K562 (cell line): ENCODE results near the gene MED15. TPM values are rescaled to one million over a fixed set of nuclear protein-coding genes. Genes with fewer than 3 reads are reported as not detected.

Experiments used
- ATAC-seq: fragments of 200-7000 bp; cut with Tn5 transposase; 3 replicates; pipeline ENCODE4 v1.9.1; 2020; ENCODE audit warnings: moderate library complexity
- BruUV-seq: library from RNA; stranded (reverse); fragments of 400-500 nt; replicated peaks from 2 replicates; lab custom pipeline; 2021; lab: Mats Ljungman, UMichigan
- CTCF ChIA-PET: fragments of 300-600 bp; formaldehyde crosslinking; extraction: SDS; loops from one replicate; lab custom pipeline; 2021; ENCODE audit warnings: low intra/inter-chr PET ratio; lab: Yijun Ruan, JAX
- POLR2A ChIA-PET: fragments of 300-600, 350-650 bp; sonication (Branson Sonifier 250); formaldehyde crosslinking; extraction: SDS; loops from one replicate; lab custom pipeline; 2021; ENCODE audit warnings: antibody characterized with exemption, inconsistent platforms; lab: Yijun Ruan, JAX
- DNase-seq, 4 experiments: peaks; one replicate each; pipeline versions ENCODE4 v3.0.0 to v3.0.0-alpha.2; 2011 to 2018; ENCODE audit warnings: low spot score in 3 of 4, mixed read lengths in 3 of 4; ENCODE audit errors: extremely low read depth in 1 of 4
- FAIRE-seq: peaks from 2 replicates; lab custom pipeline; 2011; peaks lifted over from hg19 to GRCh38; lab: Jason Lieb, UNC
- H2AFZ ChIP-seq: 2 replicates; pipeline ENCODE4 v1.6.0; 2011; ENCODE audit warnings: low read depth, low read length, control low read depth, inconsistent platforms
- H3K27ac ChIP-seq: fragments of 200-600 bp; 3 replicates; pipeline ENCODE4 v1.8.0; 2011; ENCODE audit warnings: low read depth, mild to moderate bottlenecking, control low read depth, inconsistent platforms, low read length, moderate library complexity, mixed read lengths; ENCODE audit errors: extremely low read depth
- H3K27me3 ChIP-seq, 2 experiments: fragments of 300-600 bp in 1 of 2; 2 replicates in 1 of 2; 3 replicates in 1 of 2; pipeline versions ENCODE4 v1.6.0 to v1.8.0; 2011; ENCODE audit warnings: inconsistent platforms in 2 of 2, low read length in 2 of 2, mild to moderate bottlenecking in 1 of 2, mixed read lengths in 1 of 2, moderate library complexity in 1 of 2; ENCODE audit not compliant: control insufficient read depth in 2 of 2, insufficient read depth in 2 of 2
- H3K36me3 ChIP-seq: fragments of 300-600 bp; 3 replicates; pipeline ENCODE4 v1.8.0; 2011; ENCODE audit warnings: mild to moderate bottlenecking, low read length, inconsistent platforms; ENCODE audit not compliant: control insufficient read depth, insufficient read depth
- H3K4me1 ChIP-seq, 2 experiments: fragments of 200-600 bp in 1 of 2; replicated peaks in 1 of 2; 2 replicates in 1 of 2; 3 replicates in 1 of 2; pipeline versions ENCODE4 v1.5.1 to v1.8.0; 2011; ENCODE audit warnings: inconsistent platforms in 2 of 2, low read length in 2 of 2, mild to moderate bottlenecking in 1 of 2, mixed read lengths in 1 of 2, moderate library complexity in 1 of 2; ENCODE audit not compliant: control insufficient read depth in 2 of 2, insufficient read depth in 2 of 2
- H3K4me2 ChIP-seq: 2 replicates; pipeline ENCODE4 v1.6.1; 2011; ENCODE audit warnings: low read length, control low read depth, inconsistent platforms, mixed read lengths; ENCODE audit not compliant: insufficient read depth
- H3K4me3 ChIP-seq: fragments of 200-600 bp; sonication (generic), shearing (Covaris generic); 2 replicates; pipeline ENCODE4 v1.5.1; 2016; ENCODE audit warnings: control low read depth, inconsistent platforms
- H3K79me2 ChIP-seq: fragments of 200-600 bp; 3 replicates; pipeline ENCODE4 v1.8.0; 2011; ENCODE audit warnings: low read length, inconsistent platforms; ENCODE audit not compliant: control insufficient read depth, insufficient read depth
- H3K9ac ChIP-seq, 2 experiments: 2 replicates each; pipeline versions ENCODE4 v1.6.0 to v1.6.1; 2011; ENCODE audit warnings: low read depth in 2 of 2, low read length in 2 of 2, control low read depth in 1 of 2, inconsistent platforms in 1 of 2, mild to moderate bottlenecking in 1 of 2, mixed read lengths in 1 of 2; ENCODE audit not compliant: insufficient read depth in 1 of 2
- H3K9me1 ChIP-seq: one replicate; pipeline ENCODE4 v1.6.0; 2011; ENCODE audit warnings: inconsistent platforms, mild to moderate bottlenecking, low read length, moderate library complexity; ENCODE audit not compliant: control insufficient read depth, insufficient read depth
- H3K9me3 ChIP-seq: replicated peaks from 2 replicates; pipeline ENCODE4 v1.5.1; 2011; ENCODE audit warnings: low read depth, low read length, inconsistent platforms; ENCODE audit not compliant: control insufficient read depth, insufficient read depth
- H4K20me1 ChIP-seq: replicated peaks from 2 replicates; pipeline ENCODE4 v1.6.1; 2011; ENCODE audit warnings: low read length, inconsistent platforms, mixed read lengths; ENCODE audit not compliant: control insufficient read depth, insufficient read depth
- CHD1 ChIP-seq: fragments of 200-600 bp; sonication (generic); IDR thresholded peaks from one replicate; pipeline ENCODE4 v1.6.1; 2012; ENCODE audit warnings: mild to moderate bottlenecking, moderate library complexity, low read length, inconsistent platforms
- ERF ChIP-seq: fragments of 450-650 bp; formaldehyde crosslinking; IDR thresholded peaks from 2 replicates; pipeline ENCODE4 v1.4.0; 2020; ENCODE audit warnings: mild to moderate bottlenecking, mixed read lengths
- FOXJ3 ChIP-seq: sonication (generic); formaldehyde crosslinking; IDR thresholded peaks from 2 replicates; pipeline ENCODE4 v1.4.0; 2020; ENCODE audit warnings: mild to moderate bottlenecking, missing genetic modification reagents
- HSF4 ChIP-seq: fragments of 250-450 bp; sonication (Bioruptor Pico); IDR thresholded peaks from 2 replicates; pipeline ENCODE4 v2.1.2; 2022; ENCODE audit warnings: mild to moderate bottlenecking, moderate library complexity, borderline replicate concordance
- KLF6 ChIP-seq: fragments of 250-450 bp; sonication (Bioruptor Pico); IDR thresholded peaks from 2 replicates; pipeline ENCODE4 v1.4.0; 2020; ENCODE audit warnings: mild to moderate bottlenecking, moderate library complexity, borderline replicate concordance
- MYNN ChIP-seq, 2 experiments: sonication (generic); formaldehyde crosslinking in 1 of 2; IDR thresholded peaks; 2 replicates each; pipeline versions ENCODE4 v1.5.0 to v1.6.1; 2016 to 2020; ENCODE audit warnings: antibody characterized with exemption in 1 of 2, missing genetic modification reagents in 1 of 2
- NELFE ChIP-seq: IDR thresholded peaks from 2 replicates; pipeline ENCODE4 v1.6.1; 2011; ENCODE audit warnings: mild to moderate bottlenecking; ENCODE audit not compliant: insufficient read depth, insufficient read length
- NR2C1 ChIP-seq, 2 experiments: fragments of 450-650 bp; IDR thresholded peaks; 2 replicates each; pipeline ENCODE4 v1.6.1; 2017; ENCODE audit warnings: mild to moderate bottlenecking in 2 of 2, antibody characterized with exemption in 1 of 2, inconsistent platforms in 1 of 2, missing compliant biosample characterization in 1 of 2, missing genetic modification characterization in 1 of 2
- POLR2B ChIP-seq: fragments of 450-650 bp; IDR thresholded peaks from 2 replicates; pipeline ENCODE4 v1.6.1; 2018; ENCODE audit warnings: low read depth; ENCODE audit not compliant: partially characterized antibody
- PURB ChIP-seq: sonication (generic); formaldehyde crosslinking; IDR thresholded peaks from 2 replicates; pipeline ENCODE4 v1.9.0; 2021; ENCODE audit warnings: low read depth, mild to moderate bottlenecking, missing genetic modification reagents
- RFX1 ChIP-seq: fragments of 450-650 bp; IDR thresholded peaks from 2 replicates; pipeline ENCODE4 v1.6.1; 2016; ENCODE audit warnings: mild to moderate bottlenecking, moderate library complexity
- SMAD4 ChIP-seq: fragments of 250-450 bp; sonication (Bioruptor Pico); conservative IDR thresholded peaks from 2 replicates; pipeline ENCODE4 v1.8.0; 2021; ENCODE audit warnings: inconsistent platforms, mild to moderate bottlenecking, moderate library complexity
- SMARCA4 ChIP-seq: fragments of 450-650 bp; IDR thresholded peaks from 2 replicates; pipeline ENCODE4 v1.6.1; 2016
- SNRNP70 ChIP-seq: fragments of 200-400 bp; formaldehyde crosslinking; optimal IDR thresholded peaks from 2 replicates; pipeline ENCODE3; 2017; ENCODE audit warnings: low read depth, low read length
- SUPT5H ChIP-seq: fragments of 450-650 bp; IDR thresholded peaks from 2 replicates; pipeline ENCODE4 v1.6.1; 2016
- THRAP3 ChIP-seq: fragments of 450-650 bp; IDR thresholded peaks from 2 replicates; pipeline ENCODE4 v1.6.1; 2016; ENCODE audit warnings: mild to moderate bottlenecking, inconsistent platforms, borderline replicate concordance
- ZNF133 ChIP-seq: fragments of 250-450 bp; sonication (Bioruptor Pico); IDR thresholded peaks from 2 replicates; pipeline ENCODE4 v1.4.0; 2020; ENCODE audit warnings: mild to moderate bottlenecking
- ZNF316 ChIP-seq: fragments of 450-650 bp; IDR thresholded peaks from 2 replicates; pipeline ENCODE4 v1.6.1; 2016
- ZNF695 ChIP-seq: fragments of 450-650 bp; formaldehyde crosslinking; IDR thresholded peaks from 2 replicates; pipeline ENCODE4 v1.4.0; 2020; ENCODE audit warnings: mild to moderate bottlenecking, moderate library complexity
- ZNF830 ChIP-seq: fragments of 250-450 bp; sonication (Bioruptor Pico); IDR thresholded peaks from 2 replicates; pipeline ENCODE4 v1.5.0; 2021; ENCODE audit warnings: mild to moderate bottlenecking
- WGBS: fragments of 100-300 bp; shearing (Covaris generic); methylation state at CpG from one replicate; pipeline ENCODE4 v1.1.6; 2016; ENCODE audit warnings: low coverage, mixed read lengths; ENCODE audit not compliant: insufficient coverage; ENCODE audit errors: missing lambda C conversion rate; 5-methylcytosine and 5-hydroxymethylcytosine counted together
- in situ Hi-C: fragments of 300-500 bp; cut with MboI; formaldehyde crosslinking; loops from 4 replicates; pipeline ENCODE4 v1.15.0; 2018; ENCODE audit warnings: inconsistent platforms, mixed read lengths
- intact Hi-C: fragments of 100-400 bp; cut with micrococcal nuclease; formaldehyde crosslinking; loops from 2 replicates; pipeline ENCODE4 v1.14.2; 2022
- polyA plus RNA-seq, 8 experiments: library from polyadenylated mRNA; depleted of rRNA in 4 of 8; stranded (reverse) in 5 of 8; unstranded in 3 of 8; fragments of >200 nt; fragmentation: Nextera tagmentation in 2 of 8; fragmentation: Illumina TruSeq in 1 of 8; extraction: Ambion mirVana in 2 of 8; extraction: Trizol in 1 of 8; gene quantifications; 2 replicates each; pipeline versions ENCODE4 v1.2.1 to v1.2.3, GENCODE V29; 2011 to 2014; ENCODE audit warnings: inconsistent platforms in 1 of 8, missing spikeins in 1 of 8
- total RNA-seq, 7 experiments: library from RNA; depleted of rRNA in 6 of 7; stranded (reverse); fragments of >200 nt in 6 of 7; fragmentation: Illumina TruSeq in 2 of 7; extraction: Trizol in 2 of 7; gene quantifications; 2 replicates each; pipeline versions ENCODE4 v1.2.1 to v1.2.3, GENCODE V29; 2011 to 2021; ENCODE audit warnings: low replicate concordance in 1 of 7
- TF ChIP-seq, protein P1 (sequence below): fragments of 450-650 bp; IDR thresholded peaks from 2 replicates; pipeline ENCODE4 v1.6.1; 2016; ENCODE audit warnings: borderline replicate concordance
- TF ChIP-seq, protein P2 (sequence below): fragments of 450-650 bp; IDR thresholded peaks from 2 replicates; pipeline ENCODE4 v1.6.1; 2017; ENCODE audit warnings: mild to moderate bottlenecking, moderate library complexity
- TF ChIP-seq, protein P3 (sequence below): sonication (generic); formaldehyde crosslinking; IDR thresholded peaks from 2 replicates; pipeline ENCODE4 v1.9.0; 2022; ENCODE audit warnings: mild to moderate bottlenecking, missing genetic modification reagents

MED15 gene
- total and polyA plus RNA-seq, 9 of the 15 experiments (the other 6 are each of a cell fraction or from before 2014, with no cell fraction given) = 4.0 to 271 (median 60.1) TPM

DNA sequence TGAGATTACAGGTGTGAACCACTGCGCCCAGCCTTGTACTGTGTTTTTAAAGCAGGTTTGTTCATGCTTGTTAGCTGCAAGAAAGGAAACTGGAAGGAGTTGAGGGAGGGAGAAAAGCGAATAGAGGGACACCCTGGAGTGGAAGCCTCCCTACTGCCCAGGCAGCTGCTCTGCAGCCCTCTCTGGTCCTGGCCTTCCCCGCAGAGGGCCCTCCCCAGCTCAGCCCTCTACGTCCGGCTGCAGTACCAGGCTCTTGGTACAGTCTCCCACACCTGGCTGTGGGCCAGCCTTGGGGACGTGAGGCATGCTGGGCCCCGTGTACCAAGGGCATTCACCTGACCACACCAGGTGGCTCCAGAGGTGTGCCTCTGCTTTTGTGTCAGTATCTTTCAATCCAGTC is 70.8 kb downstream of the MED15 start:
- Histone ChIP-seq H3K36me3 (peaks cover 98% of the 10 kb centered on the region), H3K4me3 (no peak overlapping the region), H3K27me3 (no peaks in the 10 kb centered on the region), H3K9ac (peak overlapping the region in 1 of 2 experiments; percentile 65; a peak in 2 of 4 replicates), H3K4me2 (no peak overlapping the region), H3K27ac (no peak overlapping the region), H3K9me3 (no peaks in the 10 kb centered on the region), H3K4me1 (peaks cover 10 to 51% of the 10 kb centered on the region in 2 experiments), H3K9me1 (peaks cover 22% of the 10 kb centered on the region), H2AFZ (no peak overlapping the region), H3K79me2 (no peaks in the 10 kb centered on the region), H4K20me1 (peaks cover 56% of the 10 kb centered on the region)
- ATAC-seq = no peak
- BruUV-seq = no TSS peak
- POLR2A ChIA-PET = interaction anchor here (0.6 to 68.9 kb wide), 11 partner anchors 8 to 692 kb away, joined by 3 to 1693 read pairs (median 4); partner anchors contain the start of gene MED15
- no peak for FAIRE-seq
- WGBS = 89% methylated on average over 7 of the region's 7 CpGs
- CTCF ChIA-PET = interaction anchor here (1.5 to 2.0 kb wide), 3 partner anchors 11 to 160 kb away, joined by 6 to 13 read pairs (median 11); no protein-coding TSS in a partner anchor
- intact Hi-C loops (no loop called here), in situ Hi-C loops (no loop called here)
- DNase-seq = no peak
- TF ChIP-seq NR2C1 (IDR thresholded peaks at IDR 0.05) (no peak), NR2C1 (tag; IDR thresholded peaks at IDR 0.05) (no peak), ZNF133 (CRISPR knock-in tag) (no peak), ZNF316 (no peak), CHD1 (no peak), HSF4 (no peak), SNRNP70 (no peak), ERF (CRISPR knock-in tag) (no peak), FOXJ3 (no peak), SMAD4 (CRISPR knock-in tag) (no peak), ZNF695 (no peak), ZNF830 (CRISPR knock-in tag) (no peak), THRAP3 (no peak), PURB (CRISPR knock-in tag) (no peak), SMARCA4 (no peak), SUPT5H (no peak), KLF6 (CRISPR knock-in tag) (no peak), MYNN (IDR thresholded peaks at IDR 0.05) (no peak), MYNN (CRISPR knock-in tag; IDR thresholded peaks at IDR 0.05) (no peak), RFX1 (no peak), NELFE (no peak), POLR2B (no peak)
- TF ChIP-seq, protein P1, sequence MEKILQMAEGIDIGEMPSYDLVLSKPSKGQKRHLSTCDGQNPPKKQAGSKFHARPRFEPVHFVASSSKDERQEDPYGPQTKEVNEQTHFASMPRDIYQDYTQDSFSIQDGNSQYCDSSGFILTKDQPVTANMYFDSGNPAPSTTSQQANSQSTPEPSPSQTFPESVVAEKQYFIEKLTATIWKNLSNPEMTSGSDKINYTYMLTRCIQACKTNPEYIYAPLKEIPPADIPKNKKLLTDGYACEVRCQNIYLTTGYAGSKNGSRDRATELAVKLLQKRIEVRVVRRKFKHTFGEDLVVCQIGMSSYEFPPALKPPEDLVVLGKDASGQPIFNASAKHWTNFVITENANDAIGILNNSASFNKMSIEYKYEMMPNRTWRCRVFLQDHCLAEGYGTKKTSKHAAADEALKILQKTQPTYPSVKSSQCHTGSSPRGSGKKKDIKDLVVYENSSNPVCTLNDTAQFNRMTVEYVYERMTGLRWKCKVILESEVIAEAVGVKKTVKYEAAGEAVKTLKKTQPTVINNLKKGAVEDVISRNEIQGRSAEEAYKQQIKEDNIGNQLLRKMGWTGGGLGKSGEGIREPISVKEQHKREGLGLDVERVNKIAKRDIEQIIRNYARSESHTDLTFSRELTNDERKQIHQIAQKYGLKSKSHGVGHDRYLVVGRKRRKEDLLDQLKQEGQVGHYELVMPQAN = no peak; the same call in 1 of the 2 replicates
- TF ChIP-seq, protein P2, sequence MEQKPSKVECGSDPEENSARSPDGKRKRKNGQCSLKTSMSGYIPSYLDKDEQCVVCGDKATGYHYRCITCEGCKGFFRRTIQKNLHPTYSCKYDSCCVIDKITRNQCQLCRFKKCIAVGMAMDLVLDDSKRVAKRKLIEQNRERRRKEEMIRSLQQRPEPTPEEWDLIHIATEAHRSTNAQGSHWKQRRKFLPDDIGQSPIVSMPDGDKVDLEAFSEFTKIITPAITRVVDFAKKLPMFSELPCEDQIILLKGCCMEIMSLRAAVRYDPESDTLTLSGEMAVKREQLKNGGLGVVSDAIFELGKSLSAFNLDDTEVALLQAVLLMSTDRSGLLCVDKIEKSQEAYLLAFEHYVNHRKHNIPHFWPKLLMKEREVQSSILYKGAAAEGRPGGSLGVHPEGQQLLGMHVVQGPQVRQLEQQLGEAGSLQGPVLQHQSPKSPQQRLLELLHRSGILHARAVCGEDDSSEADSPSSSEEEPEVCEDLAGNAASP = no peak
- TF ChIP-seq, protein P3, sequence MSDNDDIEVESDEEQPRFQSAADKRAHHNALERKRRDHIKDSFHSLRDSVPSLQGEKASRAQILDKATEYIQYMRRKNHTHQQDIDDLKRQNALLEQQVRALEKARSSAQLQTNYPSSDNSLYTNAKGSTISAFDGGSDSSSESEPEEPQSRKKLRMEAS = peak; percentile 46; the same call in 1 of the 2 replicates
